H9 (cell line): ENCODE data around the gene PTPRF. TPM values are rescaled to one million over a fixed set of nuclear protein-coding genes. Genes with fewer than 3 reads are reported as not detected.

ENCODE experiments used
- DNase-seq: peaks from one replicate; pipeline ENCODE4 v3.0.0-alpha.2; 2017
- H2AFZ ChIP-seq: one replicate; pipeline ENCODE4 v1.6.1; 2013; ENCODE audit warnings: mild to moderate bottlenecking, low read length, control low read depth, moderate library complexity
- H2AK5ac ChIP-seq: 2 replicates; pipeline ENCODE4 v1.6.1; 2013; ENCODE audit warnings: low read length, control low read depth, mixed read lengths; ENCODE audit not compliant: insufficient read length
- H2BK120ac ChIP-seq: one replicate; pipeline ENCODE4 v1.6.1; 2013; ENCODE audit warnings: low read depth, mild to moderate bottlenecking, low read length, control low read depth, inconsistent platforms; ENCODE audit not compliant: poor library complexity, severe bottlenecking
- H2BK12ac ChIP-seq: 2 replicates; pipeline ENCODE4 v1.6.1; 2013; ENCODE audit warnings: low read length, control low read depth, mixed read lengths, low read depth; ENCODE audit not compliant: insufficient read length
- H2BK15ac ChIP-seq: 2 replicates; pipeline ENCODE4 v1.6.1; 2013; ENCODE audit warnings: low read depth, low read length, control low read depth
- H2BK20ac ChIP-seq: one replicate; pipeline ENCODE4 v1.6.1; 2013; ENCODE audit warnings: low read depth, mild to moderate bottlenecking, low read length, control low read depth, inconsistent platforms; ENCODE audit not compliant: poor library complexity, severe bottlenecking
- H2BK5ac ChIP-seq: 2 replicates; pipeline ENCODE4 v1.6.1; 2013; ENCODE audit warnings: low read length, control low read depth, mixed read lengths; ENCODE audit not compliant: insufficient read length
- H3K14ac ChIP-seq: 2 replicates; pipeline ENCODE4 v1.6.1; 2013; ENCODE audit warnings: low read length, control low read depth; ENCODE audit not compliant: insufficient read depth
- H3K18ac ChIP-seq: 2 replicates; pipeline ENCODE4 v1.6.1; 2013; ENCODE audit warnings: low read depth, mild to moderate bottlenecking, mixed read lengths, low read length, control low read depth; ENCODE audit not compliant: insufficient read length
- H3K23ac ChIP-seq: 2 replicates; pipeline ENCODE4 v1.6.1; 2013; ENCODE audit warnings: low read length, control low read depth, mixed read lengths, low read depth; ENCODE audit not compliant: insufficient read length
- H3K23me2 ChIP-seq: 2 replicates; pipeline ENCODE4 v1.6.1; 2013; ENCODE audit warnings: low read depth, mild to moderate bottlenecking, mixed read lengths, low read length, control low read depth; ENCODE audit not compliant: insufficient read length, poor library complexity, severe bottlenecking
- H3K27ac ChIP-seq: 2 replicates; pipeline ENCODE4 v1.5.1; 2013; ENCODE audit warnings: low read length, control low read depth, mixed read lengths, low read depth; ENCODE audit not compliant: insufficient read length
- H3K27me3 ChIP-seq: 2 replicates; pipeline ENCODE4 v1.6.1; 2013; ENCODE audit warnings: low read length, control low read depth, inconsistent platforms; ENCODE audit not compliant: insufficient read depth
- H3K4ac ChIP-seq: 2 replicates; pipeline ENCODE4 v1.6.1; 2013; ENCODE audit warnings: low read depth, mild to moderate bottlenecking, control low read depth, inconsistent platforms, low read length, moderate library complexity
- H3K4me1 ChIP-seq: 2 replicates; pipeline ENCODE4 v1.6.1; 2013; ENCODE audit warnings: low read length, control low read depth, inconsistent platforms; ENCODE audit not compliant: insufficient read depth
- H3K4me2 ChIP-seq: 2 replicates; pipeline ENCODE4 v1.6.1; 2013; ENCODE audit warnings: low read length, control low read depth, mixed read lengths; ENCODE audit not compliant: insufficient read length, insufficient read depth
- H3K56ac ChIP-seq: 2 replicates; pipeline ENCODE4 v1.6.1; 2013; ENCODE audit warnings: low read depth, mild to moderate bottlenecking, mixed read lengths, low read length, control low read depth; ENCODE audit not compliant: insufficient read length
- H3K79me1 ChIP-seq: 2 replicates; pipeline ENCODE4 v1.6.1; 2013; ENCODE audit warnings: low read depth, mild to moderate bottlenecking, moderate library complexity, low read length, control low read depth, inconsistent platforms; ENCODE audit not compliant: insufficient read depth, poor library complexity, severe bottlenecking
- H3K79me2 ChIP-seq: 2 replicates; pipeline ENCODE4 v1.6.1; 2013; ENCODE audit warnings: low read length, control low read depth, inconsistent platforms; ENCODE audit not compliant: insufficient read depth
- H3K9ac ChIP-seq: 2 replicates; pipeline ENCODE4 v1.6.1; 2013; ENCODE audit warnings: low read length, control low read depth, mixed read lengths; ENCODE audit not compliant: insufficient read length; ENCODE audit errors: extremely low read depth
- H3K9me3 ChIP-seq: one replicate; pipeline ENCODE4 v1.6.1; 2013; ENCODE audit warnings: low read depth, low read length, inconsistent platforms; ENCODE audit not compliant: control insufficient read depth
- H3T11ph ChIP-seq: one replicate; pipeline ENCODE4 v1.6.1; 2013; ENCODE audit warnings: mild to moderate bottlenecking, low read length, control low read depth, inconsistent platforms
- H4K20me1 ChIP-seq: one replicate; pipeline ENCODE4 v1.6.1; 2013; ENCODE audit not compliant: control insufficient read depth, insufficient read length, insufficient read depth
- H4K5ac ChIP-seq: 2 replicates; pipeline ENCODE4 v1.6.1; 2013; ENCODE audit warnings: low read depth, mild to moderate bottlenecking, mixed read lengths, low read length, control low read depth; ENCODE audit not compliant: insufficient read length
- H4K8ac ChIP-seq: replicated peaks from 2 replicates; pipeline ENCODE4 v1.6.1; 2013; ENCODE audit warnings: low read length, control low read depth, mixed read lengths, low read depth; ENCODE audit not compliant: insufficient read length
- H4K91ac ChIP-seq: 2 replicates; pipeline ENCODE4 v1.6.1; 2013; ENCODE audit warnings: low read depth, mild to moderate bottlenecking, moderate library complexity, mixed read lengths, low read length, control low read depth; ENCODE audit not compliant: insufficient read length
- H3K27ac Mint-ChIP-seq, 3 experiments: 2 replicates in 2 of 3; 3 replicates in 1 of 3; pipeline ENCODE4 v1.8.0; 2020 to 2021; ENCODE audit warnings: mixed read lengths in 3 of 3, mild to moderate bottlenecking in 1 of 3, moderate library complexity in 1 of 3
- H3K27me3 Mint-ChIP-seq: 2 replicates; pipeline ENCODE4 v1.8.0; 2021; ENCODE audit warnings: low read depth, mild to moderate bottlenecking, moderate library complexity, mixed read lengths
- H3K36me3 Mint-ChIP-seq, 3 experiments: 2 replicates in 2 of 3; 3 replicates in 1 of 3; pipeline ENCODE4 v1.8.0; 2020 to 2021; ENCODE audit warnings: low read depth in 3 of 3, mixed read lengths in 3 of 3; ENCODE audit not compliant: insufficient read depth in 1 of 3
- H3K4me1 Mint-ChIP-seq, 2 experiments: 2 replicates each; pipeline ENCODE4 v1.8.0; 2020; ENCODE audit warnings: mixed read lengths in 2 of 2
- H3K4me3 Mint-ChIP-seq, 2 experiments: 2 replicates in 1 of 2; 3 replicates in 1 of 2; pipeline ENCODE4 v1.8.0; 2020 to 2021; ENCODE audit warnings: mild to moderate bottlenecking in 2 of 2, mixed read lengths in 2 of 2, moderate library complexity in 1 of 2
- H3K9me3 Mint-ChIP-seq, 2 experiments: 2 replicates in 1 of 2; 3 replicates in 1 of 2; pipeline ENCODE4 v1.8.0; 2020; ENCODE audit warnings: mild to moderate bottlenecking in 2 of 2, mixed read lengths in 2 of 2, moderate library complexity in 1 of 2
- CTCF ChIP-seq: fragments of 200-600 bp; sonication (generic); conservative IDR thresholded peaks from 3 replicates; pipeline ENCODE4 v1.8.0; 2021; ENCODE audit warnings: antibody characterized with exemption, mild to moderate bottlenecking
- WGBS: extraction: QIAGEN DNeasy Blood & Tissue Kit; methylation state at CpG from one replicate; pipeline ENCODE4 v1.1.7; 2013; ENCODE audit warnings: missing lambda C conversion rate, low lambda C conversion rate, mixed read lengths; ENCODE audit not compliant: insufficient read length; ENCODE audit errors: extremely low coverage; 5-methylcytosine and 5-hydroxymethylcytosine counted together
- total RNA-seq: library from RNA; stranded (reverse); gene quantifications from 2 replicates; pipeline ENCODE4 v1.2.1, GENCODE V29; 2021

Gene PTPRF
- total RNA-seq, 1 experiment from 2014 or later = 193 TPM

GRCh38 chr1:43556782-43557181 lies 26.1 kb downstream of the PTPRF start:
- Mint-ChIP-seq H3K4me1 (peaks cover 20 to 31% of the 10 kb centered on the region in 2 experiments), H3K4me3 (no peak overlapping the region), H3K9me3 (no peaks in the 10 kb centered on the region), H3K36me3 (peaks cover 24 to 53% (median 36%) of the 10 kb centered on the region in 3 experiments), H3K27me3 (no peaks in the 10 kb centered on the region), H3K27ac (no peak overlapping the region)
- no peak overlapping the region for H3K4me2 ChIP-seq
- H2AK5ac ChIP-seq = no peak overlapping the region
- no peak overlapping the region for H3T11ph ChIP-seq
- no peaks in the 10 kb centered on the region; the same call in 1 of the 2 replicates for H3K79me2 ChIP-seq
- no peaks in the 10 kb centered on the region for H3K79me1 ChIP-seq
- H3K14ac ChIP-seq = no peak overlapping the region
- no peak for DNase-seq
- no peak overlapping the region for H2BK15ac ChIP-seq
- no peak overlapping the region for H4K8ac ChIP-seq
- no peak overlapping the region for H4K91ac ChIP-seq
- no peak overlapping the region for H3K27ac ChIP-seq
- no peak overlapping the region for H2BK12ac ChIP-seq
- no peak overlapping the region for H2BK5ac ChIP-seq
- H2AFZ ChIP-seq = no peak overlapping the region
- no peaks in the 10 kb centered on the region for H3K9me3 ChIP-seq
- no peaks in the 10 kb centered on the region for H3K23me2 ChIP-seq
- H3K9ac ChIP-seq = no peak overlapping the region
- H2BK20ac ChIP-seq = no peak overlapping the region
- H3K27me3 ChIP-seq = no peaks in the 10 kb centered on the region
- no peak overlapping the region for H3K4ac ChIP-seq
- H2BK120ac ChIP-seq = no peak overlapping the region
- H3K56ac ChIP-seq = no peak overlapping the region
- no peak overlapping the region for H3K18ac ChIP-seq
- H4K20me1 ChIP-seq = peaks cover 3% of the 10 kb centered on the region
- peaks cover 3% of the 10 kb centered on the region; the same call in 1 of the 2 replicates for H3K4me1 ChIP-seq
- TF ChIP-seq CTCF = no peak
- no peak overlapping the region for H4K5ac ChIP-seq
- WGBS = no CpG with 5 or more reads among the region's 6 CpGs
- no peak overlapping the region for H3K23ac ChIP-seq
